HG03095 (cell line): Measurements from ENCODE around the gene UPK2.

Experiments used
- ATAC-seq: cut with Tn5 transposase; IDR thresholded peaks from one replicate; pipeline ENCODE4 v1.9.1; 2021; ENCODE audit warnings: moderate library complexity; ENCODE audit not compliant: unreplicated experiment

The UPK2 gene

GRCh38 chr11:118917481-118918127 lies 38.5 kb upstream of the UPK2 start:
- no peak for ATAC-seq

DNA sequence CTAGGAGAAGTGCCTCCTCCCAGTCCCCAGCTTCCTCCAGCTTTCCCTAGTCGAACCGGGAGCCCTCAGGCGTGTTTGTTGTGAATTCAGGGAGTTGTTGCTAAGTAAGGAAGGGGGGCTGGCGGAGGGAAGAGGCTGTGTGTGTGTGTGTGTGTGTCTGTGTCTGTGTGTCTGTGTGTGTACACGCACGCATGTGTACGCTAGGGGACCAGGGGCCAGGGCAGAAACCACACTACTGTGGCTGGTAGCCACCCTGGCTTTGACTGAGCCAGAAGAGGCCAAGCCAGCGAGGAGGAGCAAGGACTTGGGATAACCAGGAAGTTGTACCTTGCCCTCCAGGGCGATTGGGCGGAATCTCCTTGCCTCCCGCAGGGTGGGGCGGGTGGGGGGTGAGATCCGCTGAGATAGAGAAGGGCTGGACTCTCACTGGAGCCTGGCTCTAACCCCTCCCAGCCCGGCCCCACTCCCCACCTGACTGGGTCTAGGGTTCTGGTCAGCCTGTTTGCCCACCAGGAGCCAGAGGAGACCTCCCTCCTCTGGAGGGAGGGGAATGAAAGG lies 37.9 kb upstream of the UPK2 start:
- no peak for ATAC-seq

DNA sequence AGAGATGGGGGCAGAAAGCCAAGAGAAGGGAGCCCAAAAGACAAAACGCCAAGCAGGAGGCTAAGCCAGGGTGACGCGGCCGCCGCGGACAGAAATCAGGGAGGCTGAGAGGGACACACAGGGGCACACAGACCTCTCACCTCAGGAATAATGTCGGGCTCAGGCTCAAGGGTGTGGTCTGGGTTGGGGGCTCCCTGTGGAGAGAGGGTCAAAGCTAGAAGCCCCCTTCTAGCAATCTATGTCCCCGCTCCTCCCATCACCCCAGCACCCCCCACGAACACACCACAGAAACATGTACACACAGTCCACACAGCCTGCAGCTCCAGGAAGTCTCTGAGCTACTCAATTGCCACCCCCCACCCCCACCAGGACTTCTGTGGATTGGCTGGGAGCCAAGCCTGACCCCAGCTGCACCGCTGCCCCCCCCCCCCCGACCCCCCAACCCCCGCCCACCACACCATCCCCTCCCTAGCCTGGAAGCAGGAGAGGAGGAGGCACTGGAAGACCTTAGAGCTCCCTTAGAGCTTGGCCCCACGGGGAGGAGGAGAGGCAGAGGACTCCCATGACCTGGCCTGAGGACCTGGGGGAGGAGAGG lies 37.3 kb upstream of the UPK2 start:
- ATAC-seq, result no peak

GRCh38 chr11:118921121-118921928 lies 34.8 kb upstream of the UPK2 start:
- no peak for ATAC-seq

- no peak for ATAC-seq
Observed at GRCh38 chr11:118921929-118922744, 34.0 kb upstream of the UPK2 start.

DNA sequence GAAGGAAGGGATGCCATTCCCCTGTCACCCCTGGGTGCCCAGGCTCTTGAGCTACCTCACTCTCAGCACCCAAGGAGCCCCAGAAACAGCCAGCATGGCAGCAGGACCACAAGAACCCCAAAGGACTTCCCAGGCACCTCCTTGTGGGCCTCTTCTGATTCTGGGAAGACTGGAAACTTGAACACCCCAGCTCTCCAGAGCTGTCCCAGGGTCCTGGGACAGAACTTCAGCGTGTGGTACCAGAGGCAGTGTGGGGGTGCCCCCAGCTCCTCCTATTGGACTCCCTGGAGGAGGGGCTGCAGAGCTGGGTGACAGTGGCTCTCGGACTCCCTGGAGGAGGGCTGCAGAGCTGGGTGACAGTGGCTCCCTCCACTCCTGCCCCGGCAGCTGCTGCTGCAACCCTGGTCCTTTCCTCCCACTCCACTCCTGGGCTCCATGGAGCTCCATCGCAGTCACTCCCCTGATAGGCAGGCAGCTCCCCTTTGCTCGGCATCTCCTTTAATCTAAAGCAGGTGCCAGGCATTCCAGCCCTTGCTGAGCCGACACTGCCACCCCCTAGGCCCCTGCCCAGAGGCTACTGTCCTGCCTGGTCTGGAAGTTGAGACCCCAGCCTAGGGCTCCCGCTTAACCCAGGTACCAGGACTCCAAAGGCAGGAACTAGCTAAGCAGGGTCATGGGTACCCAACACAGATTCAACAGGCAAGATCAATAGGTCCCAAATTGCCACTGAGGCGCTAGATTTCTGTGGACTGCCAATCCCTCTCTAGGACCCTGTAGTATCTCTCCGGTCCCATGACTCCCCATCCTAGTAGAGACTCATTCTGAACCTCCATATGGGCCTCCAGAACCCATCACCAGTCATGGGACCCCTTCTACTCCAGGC lies 33.1 kb upstream of the UPK2 start:
- no peak for ATAC-seq

GRCh38 chr11:118923721-118924587 lies 32.1 kb upstream of the UPK2 start:
- ATAC-seq, result no peak

DNA sequence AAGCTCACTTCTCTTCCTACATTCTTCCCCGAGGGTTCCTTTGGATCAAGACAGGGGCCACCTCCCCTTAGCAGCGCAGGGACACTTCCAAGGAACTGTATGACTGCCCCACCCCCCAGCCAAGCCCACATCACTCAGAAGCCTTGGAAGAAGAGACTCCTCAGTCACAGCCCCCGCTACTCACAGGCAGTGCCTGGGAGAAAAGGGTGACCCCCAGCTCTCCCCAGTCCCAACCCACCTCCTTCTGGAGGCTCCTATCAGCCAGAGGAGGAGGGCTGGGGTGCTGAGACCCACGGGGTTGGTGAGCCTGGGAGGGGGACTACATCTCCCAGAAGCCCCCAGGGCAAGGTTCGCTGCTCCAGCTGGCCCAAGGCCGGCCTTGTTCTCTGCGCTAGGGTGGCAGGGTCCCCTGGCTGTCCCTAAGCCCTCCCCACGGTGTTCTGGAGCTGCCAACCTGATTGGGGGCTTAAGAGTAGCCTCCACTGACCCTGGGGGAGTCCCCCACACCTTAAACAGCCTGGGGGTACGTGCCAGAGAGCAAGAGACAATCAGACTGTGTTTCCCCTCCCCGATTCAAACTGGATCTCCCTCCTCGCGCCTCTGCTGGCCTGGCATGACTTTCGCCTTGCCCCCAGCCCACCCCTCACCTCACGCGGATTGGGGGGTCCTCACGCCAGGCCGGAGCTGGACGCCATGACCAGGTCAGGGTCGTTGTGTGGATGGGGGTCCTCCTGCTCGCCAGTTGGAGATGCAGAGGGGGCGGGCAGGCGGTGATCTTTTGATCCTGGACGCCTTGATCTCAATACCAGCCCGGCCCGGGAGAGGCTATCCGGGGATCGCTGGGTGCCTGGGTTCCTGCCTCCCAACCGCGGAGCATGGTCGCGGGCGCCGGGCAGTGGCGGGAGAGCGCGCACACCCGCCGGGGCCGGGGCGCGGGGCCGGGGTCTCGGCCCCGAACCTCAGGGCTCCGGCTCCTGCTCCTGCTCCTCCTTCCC lies 31.2 kb upstream of the UPK2 start:
- ATAC-seq, result no peak

- ATAC-seq, result no peak
Observed at GRCh38 chr11:118927554-118928100, 28.5 kb upstream of the UPK2 start.

DNA sequence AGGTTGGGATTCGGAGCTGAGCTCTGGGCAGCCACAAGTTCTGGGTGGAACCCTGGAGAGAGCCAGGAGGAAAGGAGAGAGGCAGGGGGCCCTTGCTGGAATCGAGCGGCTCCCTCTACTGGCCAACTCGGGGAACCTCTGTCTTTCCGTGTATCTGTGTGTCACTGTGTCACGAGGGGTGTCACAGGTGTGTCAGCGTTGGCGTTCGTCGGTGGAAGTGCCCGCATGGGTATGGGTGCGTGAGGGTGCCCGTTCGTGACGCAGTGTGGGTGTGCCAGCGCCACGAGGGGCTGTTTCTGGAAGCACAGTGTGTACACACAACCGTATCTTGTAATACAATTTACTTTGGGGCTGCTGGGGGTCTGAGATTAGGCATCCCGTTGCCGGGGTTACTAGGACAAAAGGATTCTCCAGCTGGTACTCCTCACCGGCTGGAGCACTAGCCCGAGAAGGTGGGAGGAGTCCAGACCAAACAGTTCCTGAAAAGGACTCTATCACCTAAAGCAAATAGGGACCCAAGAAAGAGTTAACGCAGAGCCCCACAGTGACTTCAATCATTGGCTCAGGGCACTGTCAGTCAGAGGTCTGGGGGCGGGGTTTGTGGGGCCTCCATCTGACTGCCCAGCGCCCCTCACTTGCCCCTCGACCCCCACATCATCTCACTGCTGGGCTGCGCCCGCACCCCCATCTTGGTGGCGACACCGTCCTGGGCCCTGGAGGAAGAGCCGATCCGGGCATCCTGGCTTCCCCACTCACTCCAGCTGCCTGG lies 27.8 kb upstream of the UPK2 start:
- peak; percentile 35 for ATAC-seq

GRCh38 chr11:118928870-118929500 lies 27.1 kb upstream of the UPK2 start:
- peak; percentile 4 for ATAC-seq

- ATAC-seq, result no peak
Observed at GRCh38 chr11:118929501-118930093, 26.5 kb upstream of the UPK2 start.

DNA sequence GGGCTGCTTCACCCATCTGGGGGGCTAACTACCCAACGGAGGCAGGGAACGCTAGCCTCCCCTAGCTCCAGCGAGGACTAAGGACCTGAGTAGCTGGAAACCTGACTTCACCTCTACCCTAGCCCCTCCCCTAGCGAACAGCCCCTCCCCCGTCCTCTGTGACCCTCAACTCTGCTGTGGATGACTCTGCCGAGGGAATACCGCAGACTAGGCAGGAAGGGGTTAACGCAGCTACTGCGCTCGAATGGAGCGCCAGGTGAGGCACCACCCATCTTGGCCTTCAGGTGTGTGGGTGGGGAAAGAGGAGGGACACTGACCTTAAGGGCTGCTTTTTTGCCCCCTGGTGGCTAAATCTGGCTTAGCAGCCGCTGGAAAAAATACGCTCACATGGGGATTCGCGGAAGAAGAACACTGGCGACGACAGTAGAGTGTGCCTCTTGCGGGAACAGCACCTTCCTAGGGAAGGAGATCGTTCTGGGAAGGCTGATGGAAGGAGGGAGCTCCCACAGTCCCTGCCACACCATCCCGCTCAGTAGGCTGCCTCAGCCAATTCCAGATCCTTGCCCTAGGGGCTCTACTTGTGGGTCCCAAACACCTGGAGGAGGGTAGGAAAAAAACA lies 25.9 kb upstream of the UPK2 start:
- ATAC-seq, result no peak

- ATAC-seq, result no peak
Observed at GRCh38 chr11:118931571-118931970, 24.5 kb upstream of the UPK2 start.

- ATAC-seq, result no peak
Observed at GRCh38 chr11:118933486-118933885, 22.6 kb upstream of the UPK2 start.

GRCh38 chr11:118935376-118935775 lies 20.7 kb upstream of the UPK2 start:
- no peak for ATAC-seq
